Activated CD8-positive, alpha-beta memory T cell treated with anti-CD3 and anti-CD28 coated beads for 36 hours (primary cell): ENCODE results near the gene AKR7A3. TPM values are rescaled to one million over a fixed set of nuclear protein-coding genes. Genes with fewer than 3 reads are reported as not detected.

ENCODE experiments used
- total RNA-seq, 2 experiments: library from RNA; stranded (reverse); gene quantifications; one replicate each; pipeline ENCODE4 v1.2.3, GENCODE V29; 2021

The AKR7A3 gene
- total RNA-seq, 2 experiments from 2014 or later: 0.38 to 0.51 TPM

Other genes with a start within 250 kb of the AKR7A3 start
- 100 to 1,000 TPM; 119 to 122 TPM for gene UBR4, start 78.5 kb downstream of the AKR7A3 start, total RNA-seq
- gene EMC1, start 37.2 kb downstream of the AKR7A3 start, total RNA-seq: 10 to 100 TPM; 60.6 to 64.1 TPM
- 100 to 1,000 TPM; 139 TPM for gene MRTO4, start 37.0 kb downstream of the AKR7A3 start, total RNA-seq
- 10 to 100 TPM; 40.1 to 44.1 TPM for gene AKR7A2, start 23.4 kb upstream of the AKR7A3 start, total RNA-seq
- gene SLC66A1, start 23.6 kb upstream of the AKR7A3 start, total RNA-seq: 1 to 10 TPM; 8.5 to 9.0 TPM
- 100 to 1,000 TPM; 292 to 298 TPM for gene CAPZB, start 196.8 kb upstream of the AKR7A3 start, total RNA-seq